Fibroblast of skin of scalp (primary cell): ENCODE results near the gene LRP1B.

Experiments
- DNase-seq: peaks from one replicate; pipeline ENCODE4 v3.0.0-alpha.2; 2013

The LRP1B gene

DNA sequence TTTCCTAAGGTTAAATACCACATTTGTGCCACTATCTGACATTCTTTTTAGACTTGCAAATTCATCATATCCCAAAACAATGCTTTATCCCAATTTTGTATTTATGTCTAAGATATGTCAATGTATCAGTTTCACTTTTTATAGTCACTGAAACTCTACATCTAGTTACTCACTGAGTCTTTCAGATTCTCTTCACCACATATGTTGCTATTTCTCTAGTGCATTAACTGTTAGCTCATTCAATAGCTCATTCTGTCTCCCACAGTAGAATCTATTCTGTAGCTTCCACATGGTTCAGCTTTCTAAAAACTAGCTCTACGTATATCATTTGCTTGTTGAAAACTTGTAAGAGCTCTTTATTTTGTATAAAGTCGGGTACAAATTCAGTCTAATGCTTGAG lies 1930.1 kb downstream of the LRP1B start:
- no peak for DNase-seq

DNA sequence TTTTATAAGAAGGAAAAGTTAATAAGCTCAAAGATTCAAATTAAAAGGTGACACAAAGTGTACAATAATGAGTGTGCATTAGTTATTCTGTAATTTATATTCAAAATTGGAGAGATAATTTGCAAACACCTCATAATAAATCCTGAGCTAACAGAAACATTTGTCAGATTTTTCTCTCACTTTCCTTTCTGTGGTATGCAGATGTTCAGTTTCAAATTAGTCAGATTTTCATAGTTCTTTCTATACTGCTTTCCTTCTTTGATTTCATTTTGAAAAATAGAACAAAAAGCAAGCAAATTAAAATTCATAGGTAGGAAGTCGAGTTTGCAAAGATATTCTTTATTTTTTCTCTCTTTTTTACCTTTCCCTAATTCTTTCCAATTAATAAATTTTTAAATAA lies 1930.5 kb downstream of the LRP1B start:
- no peak for DNase-seq

DNA sequence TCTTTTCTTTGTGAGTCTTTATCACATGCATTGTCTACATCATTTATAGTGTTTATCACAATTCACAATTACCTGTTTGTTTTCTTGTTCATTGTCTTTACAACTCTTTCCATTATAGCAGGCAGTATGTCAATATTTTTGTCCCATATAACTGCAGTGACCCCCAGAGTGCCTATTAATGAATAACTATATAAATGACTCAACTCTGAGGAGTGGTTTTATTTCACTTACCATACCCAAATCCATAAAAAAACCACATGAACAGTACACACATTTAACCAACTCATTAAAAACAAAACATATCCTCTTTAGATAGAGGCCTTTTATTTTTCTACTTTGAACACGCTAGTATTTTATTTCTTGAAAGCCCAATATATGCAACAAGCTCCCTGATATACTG lies 1931.5 kb downstream of the LRP1B start:
- no peak for DNase-seq

GRCh38 chr2:140187086-140187485 lies 1943.7 kb downstream of the LRP1B start:
- no peak for DNase-seq

DNA sequence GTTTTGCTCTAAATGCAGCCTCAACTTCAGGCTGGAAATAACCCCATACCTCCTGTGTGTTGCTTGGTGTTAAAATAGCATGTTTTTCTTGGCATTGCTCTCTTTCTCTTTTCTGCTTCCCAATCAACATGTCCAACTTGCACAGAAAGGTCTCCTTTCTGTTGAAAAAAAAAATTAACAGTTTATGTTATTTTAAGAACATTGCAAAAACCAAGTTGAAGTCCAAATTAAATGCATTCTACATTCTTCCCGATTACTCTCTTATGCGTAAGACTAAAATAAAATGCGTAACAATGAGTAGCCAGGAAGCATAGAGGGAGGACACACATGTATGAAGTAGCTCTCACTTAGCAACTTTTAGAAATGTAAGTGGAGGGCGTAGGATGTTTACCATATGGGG lies 1944.5 kb downstream of the LRP1B start:
- DNase-seq = no peak

DNA sequence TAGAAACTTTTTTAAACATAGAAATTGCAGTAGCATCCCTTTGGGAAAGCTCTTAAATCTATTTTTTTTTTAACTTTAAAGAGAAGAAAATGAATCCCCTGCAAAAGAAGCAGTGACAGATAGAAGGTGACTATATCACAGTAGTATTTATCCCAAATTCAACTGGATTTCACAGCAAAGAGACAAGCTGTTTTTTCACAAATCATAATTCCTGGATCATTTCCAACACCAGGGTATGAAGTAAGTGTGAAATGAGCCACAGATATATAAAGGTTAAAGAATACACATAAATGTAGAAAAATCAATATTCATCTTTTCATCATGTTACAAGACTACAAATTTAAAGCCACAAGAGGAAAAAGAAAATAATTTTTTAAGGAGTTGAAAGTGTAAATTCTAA lies 1945.7 kb downstream of the LRP1B start:
- no peak for DNase-seq

DNA sequence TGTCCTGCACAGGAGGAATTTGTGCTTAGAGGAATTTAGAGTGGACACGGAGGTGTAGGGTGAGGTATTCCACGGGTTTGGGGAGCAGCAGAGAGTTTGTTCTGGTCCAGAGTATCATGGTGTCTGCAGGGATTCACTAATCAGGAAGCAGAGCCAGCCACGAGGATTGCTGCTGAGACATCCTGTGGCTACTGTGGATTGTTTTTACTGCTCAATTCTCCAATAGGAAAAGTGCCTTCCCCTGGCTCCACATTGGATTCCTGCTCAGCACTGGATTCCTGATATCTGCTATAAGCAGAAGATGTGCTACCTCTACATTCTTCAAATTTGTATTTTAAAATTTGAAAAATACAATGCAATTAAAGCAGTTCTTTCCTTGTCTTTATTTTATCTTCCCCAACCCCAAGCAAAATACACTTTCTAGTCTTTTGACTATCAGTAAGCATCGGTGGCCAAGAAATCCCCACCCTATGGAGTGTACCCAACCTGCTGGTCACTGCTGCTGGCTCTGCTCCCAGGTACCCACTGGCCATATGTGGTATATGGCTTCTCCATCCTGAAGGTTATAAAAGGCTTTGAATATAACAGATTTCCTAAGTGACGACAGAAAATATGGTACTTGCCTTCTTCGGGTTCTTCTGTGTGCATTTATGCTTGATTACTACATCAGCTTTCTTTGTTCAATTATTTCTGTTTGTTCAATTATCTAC lies 1947.6 kb downstream of the LRP1B start:
- no peak for DNase-seq
